PC-3 (cell line): ENCODE results near the gene NDC1. TPM values are rescaled to one million over a fixed set of nuclear protein-coding genes. Genes with fewer than 3 reads are reported as not detected.

ENCODE experiments used
- ATAC-seq: fragments of 200-7000 bp; cut with Tn5 transposase; 2 replicates; pipeline ENCODE4 v1.9.1; 2020; ENCODE audit warnings: mild to moderate bottlenecking, moderate library complexity
- BruUV-seq: library from RNA; stranded (reverse); fragments of 400-500 nt; replicated peaks from 2 replicates; lab custom pipeline; 2021; lab: Mats Ljungman, UMichigan
- CTCF ChIA-PET: fragments of 300-600 bp; sonication (Branson Sonifier 250); formaldehyde crosslinking; loops from one replicate; lab custom pipeline; 2022; ENCODE audit warnings: antibody characterized with exemption; lab: Charles Lee
- POLR2A ChIA-PET: fragments of 300-600 bp; sonication (Branson Sonifier 250); formaldehyde crosslinking; loops from one replicate; lab custom pipeline; 2022; ENCODE audit warnings: antibody characterized with exemption; ENCODE audit not compliant: unreplicated experiment; lab: Charles Lee
- DNase-seq: peaks from one replicate; pipeline ENCODE4 v3.0.0-alpha.2; 2015
- H2AFZ ChIP-seq: fragments of 300-600 bp; sonication (generic); 2 replicates; pipeline ENCODE4 v1.6.0; 2016; ENCODE audit warnings: antibody characterized with exemption, low read length
- H3F3A ChIP-seq: fragments of 300-600 bp; sonication (generic); one replicate; pipeline ENCODE4 v1.6.0; 2017; ENCODE audit warnings: antibody characterized with exemption, low read length, control low read depth, mild to moderate bottlenecking; ENCODE audit not compliant: unreplicated experiment
- H3K27ac ChIP-seq: fragments of 300-600 bp; sonication (generic); 2 replicates; pipeline ENCODE4 v1.5.1; 2016; ENCODE audit warnings: mild to moderate bottlenecking, low read length
- H3K27me3 ChIP-seq: fragments of 300-600 bp; sonication (generic); 2 replicates; pipeline ENCODE4 v1.6.1; 2016; ENCODE audit warnings: low read length, mixed read lengths
- H3K36me3 ChIP-seq: fragments of 300-600 bp; sonication (generic); 2 replicates; pipeline ENCODE4 v1.6.1; 2016; ENCODE audit warnings: low read depth, mixed run types, low read length, mixed read lengths
- H3K4me1 ChIP-seq: fragments of 300-600 bp; sonication (generic); 2 replicates; pipeline ENCODE4 v1.5.1; 2016; ENCODE audit warnings: low read length; ENCODE audit not compliant: insufficient read depth
- H3K4me2 ChIP-seq: fragments of 300-600 bp; sonication (generic); 2 replicates; pipeline ENCODE4 v1.6.0; 2016; ENCODE audit warnings: low read length
- H3K4me3 ChIP-seq: fragments of 300-600 bp; sonication (generic); 2 replicates; pipeline ENCODE4 v1.5.1; 2016; ENCODE audit warnings: mild to moderate bottlenecking, low read length, mixed read lengths
- H3K79me2 ChIP-seq: fragments of 300-600 bp; sonication (generic); 2 replicates; pipeline ENCODE4 v1.6.1; 2017; ENCODE audit warnings: low read length, mixed read lengths
- H3K9ac ChIP-seq: fragments of 300-600 bp; sonication (generic); 2 replicates; pipeline ENCODE4 v1.6.0; 2016; ENCODE audit warnings: mild to moderate bottlenecking, low read length
- H3K9me2 ChIP-seq: fragments of 300-600 bp; sonication (generic); replicated peaks from 2 replicates; pipeline ENCODE4 v1.6.1; 2016; ENCODE audit warnings: mixed run types, low read length, mixed read lengths
- H3K9me3 ChIP-seq: fragments of 300-600 bp; sonication (generic); 2 replicates; pipeline ENCODE4 v1.6.1; 2016; ENCODE audit warnings: low read length, mixed read lengths
- H4K20me1 ChIP-seq: fragments of 300-600 bp; sonication (generic); 2 replicates; pipeline ENCODE4 v1.6.1; 2016; ENCODE audit warnings: low read length, mixed read lengths
- EZH2 ChIP-seq: fragments of 300-600 bp; sonication (generic); IDR thresholded peaks from one replicate; pipeline ENCODE4 v1.6.1; 2017; ENCODE audit warnings: antibody characterized with exemption, mild to moderate bottlenecking, low read length; ENCODE audit not compliant: unreplicated experiment
- EZH2phosphoT487 ChIP-seq: fragments of 300-600 bp; sonication (generic); IDR thresholded peaks from 2 replicates; pipeline ENCODE4 v1.6.1; 2018; ENCODE audit warnings: mild to moderate bottlenecking, antibody characterized with exemption, low read length, borderline replicate concordance
- intact Hi-C: fragments of 100-400 bp; cut with micrococcal nuclease; formaldehyde crosslinking; loops from 2 replicates; pipeline ENCODE4 v1.9.0; 2023
- total RNA-seq: library from RNA; depleted of rRNA; stranded (reverse); fragments of >200 nt; gene quantifications from 2 replicates; pipeline ENCODE4 v1.2.3, GENCODE V29; 2014
- TF ChIP-seq, protein P1 (sequence below): fragments of 300-600 bp; sonication (generic); conservative IDR thresholded peaks from 2 replicates; pipeline ENCODE4 v1.5.1; 2017; ENCODE audit warnings: antibody characterized with exemption, low read depth, mild to moderate bottlenecking, low read length

NDC1 gene
- total RNA-seq, 1 experiment from 2014 or later: 63.6 TPM

DNA sequence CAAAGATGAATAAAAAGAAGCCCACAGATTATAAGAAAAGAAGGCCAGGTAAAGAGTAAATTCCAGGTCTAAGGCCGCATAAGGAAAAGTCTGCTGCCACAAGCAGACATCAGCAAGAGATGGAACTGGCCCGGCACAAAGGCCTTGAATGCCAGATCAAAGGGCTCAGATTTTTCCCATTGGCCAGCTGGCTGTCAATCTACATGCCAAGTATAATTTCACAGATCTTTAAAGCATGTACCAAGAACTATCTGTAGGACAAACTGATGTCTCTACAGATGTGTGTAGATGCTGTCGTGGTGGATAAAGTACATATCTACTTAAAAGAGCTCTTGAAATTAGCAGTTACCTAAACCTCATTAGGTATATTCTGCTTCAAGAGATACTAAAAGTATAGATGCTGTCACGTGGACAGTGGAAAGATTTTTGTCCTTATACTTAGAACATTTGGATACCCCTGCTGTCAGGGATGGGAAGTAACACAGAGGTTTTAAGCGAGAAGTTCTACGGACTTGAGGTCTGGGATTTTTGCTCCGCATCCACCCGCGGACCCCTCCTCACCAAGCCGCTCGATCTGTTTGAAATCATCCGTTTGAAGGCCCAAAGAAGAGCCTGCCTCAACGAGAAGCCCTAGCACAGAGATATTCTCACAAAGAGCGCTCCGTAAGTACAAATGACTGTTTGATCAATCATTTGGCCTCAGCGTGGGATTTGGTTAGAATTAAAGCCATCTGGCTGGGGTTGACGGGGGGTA, 109.2 kb downstream of the NDC1 start:
- Histone ChIP-seq H3K9ac (no peak overlapping the region), H3K9me3 (no peaks in the 10 kb centered on the region), H3K4me3 (no peak overlapping the region), H3K9me2 (no peaks in the 10 kb centered on the region), H3K4me1 (peaks cover 24% of the 10 kb centered on the region), H4K20me1 (no peaks in the 10 kb centered on the region), H3K4me2 (no peak overlapping the region), H3K27ac (no peak overlapping the region), H3F3A (peaks cover 3% of the 10 kb centered on the region), H3K36me3 (no peaks in the 10 kb centered on the region), H3K27me3 (no peaks in the 10 kb centered on the region), H2AFZ (no peak overlapping the region), H3K79me2 (peaks cover 16% of the 10 kb centered on the region; the same call in 1 of the 2 replicates)
- ChIA-PET CTCF (no interaction called here), POLR2A (no interaction called here)
- no TSS peak for BruUV-seq
- no peak for TF ChIP-seq EZH2phosphoT487
- TF ChIP-seq EZH2: no peak
- TF ChIP-seq, protein P1, sequence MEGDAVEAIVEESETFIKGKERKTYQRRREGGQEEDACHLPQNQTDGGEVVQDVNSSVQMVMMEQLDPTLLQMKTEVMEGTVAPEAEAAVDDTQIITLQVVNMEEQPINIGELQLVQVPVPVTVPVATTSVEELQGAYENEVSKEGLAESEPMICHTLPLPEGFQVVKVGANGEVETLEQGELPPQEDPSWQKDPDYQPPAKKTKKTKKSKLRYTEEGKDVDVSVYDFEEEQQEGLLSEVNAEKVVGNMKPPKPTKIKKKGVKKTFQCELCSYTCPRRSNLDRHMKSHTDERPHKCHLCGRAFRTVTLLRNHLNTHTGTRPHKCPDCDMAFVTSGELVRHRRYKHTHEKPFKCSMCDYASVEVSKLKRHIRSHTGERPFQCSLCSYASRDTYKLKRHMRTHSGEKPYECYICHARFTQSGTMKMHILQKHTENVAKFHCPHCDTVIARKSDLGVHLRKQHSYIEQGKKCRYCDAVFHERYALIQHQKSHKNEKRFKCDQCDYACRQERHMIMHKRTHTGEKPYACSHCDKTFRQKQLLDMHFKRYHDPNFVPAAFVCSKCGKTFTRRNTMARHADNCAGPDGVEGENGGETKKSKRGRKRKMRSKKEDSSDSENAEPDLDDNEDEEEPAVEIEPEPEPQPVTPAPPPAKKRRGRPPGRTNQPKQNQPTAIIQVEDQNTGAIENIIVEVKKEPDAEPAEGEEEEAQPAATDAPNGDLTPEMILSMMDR: no peak
- intact Hi-C loops: no loop called here
- ATAC-seq: no peak
- DNase-seq: no peak

DNA sequence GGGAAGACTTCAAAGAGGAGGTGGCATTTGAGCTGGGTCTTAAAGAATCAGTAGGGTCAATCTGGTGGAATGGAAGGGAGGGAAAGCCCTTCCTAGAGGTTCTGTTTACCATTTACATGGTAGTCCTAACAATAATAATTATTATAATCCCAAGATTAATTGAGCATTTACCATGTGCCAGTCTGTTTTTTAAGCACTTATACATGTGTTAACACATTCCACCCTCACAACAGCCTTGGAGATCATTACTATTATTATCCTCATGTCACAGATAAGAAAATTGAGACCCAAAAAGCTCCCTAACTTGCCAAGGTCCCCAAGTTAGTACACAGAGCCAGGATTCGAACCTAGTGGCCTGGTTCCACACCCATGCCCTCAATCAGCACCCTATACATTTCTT, 109.9 kb downstream of the NDC1 start:
- Histone ChIP-seq H3K4me3 (no peak overlapping the region), H2AFZ (no peak overlapping the region), H3K9ac (no peak overlapping the region), H3K4me1 (peaks cover 17% of the 10 kb centered on the region), H3K27ac (no peak overlapping the region), H3K27me3 (no peaks in the 10 kb centered on the region), H3K4me2 (no peak overlapping the region), H3K9me3 (no peaks in the 10 kb centered on the region), H3K79me2 (peaks cover 16% of the 10 kb centered on the region; the same call in 1 of the 2 replicates), H3K9me2 (no peaks in the 10 kb centered on the region), H3K36me3 (no peaks in the 10 kb centered on the region), H4K20me1 (no peaks in the 10 kb centered on the region), H3F3A (no peaks in the 10 kb centered on the region)
- no TSS peak for BruUV-seq
- DNase-seq (no peak), ATAC-seq (no peak)
- ChIA-PET CTCF (no interaction called here), POLR2A (no interaction called here)
- TF ChIP-seq, protein P1: no peak
- TF ChIP-seq EZH2phosphoT487: no peak
- no peak for TF ChIP-seq EZH2
- intact Hi-C loops: no loop called here
